T-helper 9 cell (primary cell): Measurements from ENCODE around the gene VAMP2.

Experiments used
- DNase-seq: peaks from one replicate; pipeline ENCODE4 v3.0.0-alpha.2; 2020

VAMP2 gene

DNA sequence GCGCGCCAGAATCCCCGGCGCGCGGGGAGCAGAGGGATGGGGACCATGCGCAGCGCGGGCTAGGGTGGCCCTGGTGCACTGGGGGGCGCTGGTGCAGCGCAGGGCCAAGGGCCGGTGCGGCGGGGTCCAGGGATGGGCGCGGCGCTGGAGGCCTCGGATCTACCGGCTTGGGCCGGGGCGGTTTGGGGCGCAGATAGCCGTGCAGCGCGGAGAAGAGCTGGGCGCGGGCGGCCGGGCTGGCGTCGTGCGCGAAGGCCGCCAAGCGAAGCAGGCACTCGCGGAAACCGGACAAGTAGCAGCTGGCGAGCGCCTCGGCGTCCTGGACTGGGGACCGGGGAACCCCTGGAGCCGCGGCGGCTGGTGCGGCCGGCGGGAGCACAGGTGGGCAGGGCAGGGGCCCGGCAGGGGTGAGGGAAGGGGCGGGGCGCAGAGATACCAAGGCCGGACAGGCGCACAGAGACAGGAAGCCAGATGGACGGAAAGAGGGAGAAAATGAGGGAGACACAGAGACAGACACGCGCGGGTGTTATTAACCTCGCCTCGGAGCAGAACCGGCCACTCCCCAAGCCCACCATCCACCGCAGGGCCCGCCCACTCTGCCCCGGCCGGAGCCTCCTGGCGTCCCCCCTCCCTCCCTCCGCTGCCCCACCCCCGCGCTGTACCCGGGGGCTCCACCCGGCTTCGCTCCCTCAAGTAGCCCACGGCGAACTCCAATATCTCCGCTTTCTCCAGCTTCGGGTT, 40.9 kb downstream of the VAMP2 start:
- no peak for DNase-seq

GRCh38 chr17:8121407-8121680, 41.4 kb downstream of the VAMP2 start:
- no peak for DNase-seq

- peak; percentile 53 for DNase-seq
Measured at GRCh38 chr17:8120520-8121406, 42.0 kb downstream of the VAMP2 start.

GRCh38 chr17:8119581-8120519, 42.9 kb downstream of the VAMP2 start:
- peak; percentile 59 for DNase-seq

DNA sequence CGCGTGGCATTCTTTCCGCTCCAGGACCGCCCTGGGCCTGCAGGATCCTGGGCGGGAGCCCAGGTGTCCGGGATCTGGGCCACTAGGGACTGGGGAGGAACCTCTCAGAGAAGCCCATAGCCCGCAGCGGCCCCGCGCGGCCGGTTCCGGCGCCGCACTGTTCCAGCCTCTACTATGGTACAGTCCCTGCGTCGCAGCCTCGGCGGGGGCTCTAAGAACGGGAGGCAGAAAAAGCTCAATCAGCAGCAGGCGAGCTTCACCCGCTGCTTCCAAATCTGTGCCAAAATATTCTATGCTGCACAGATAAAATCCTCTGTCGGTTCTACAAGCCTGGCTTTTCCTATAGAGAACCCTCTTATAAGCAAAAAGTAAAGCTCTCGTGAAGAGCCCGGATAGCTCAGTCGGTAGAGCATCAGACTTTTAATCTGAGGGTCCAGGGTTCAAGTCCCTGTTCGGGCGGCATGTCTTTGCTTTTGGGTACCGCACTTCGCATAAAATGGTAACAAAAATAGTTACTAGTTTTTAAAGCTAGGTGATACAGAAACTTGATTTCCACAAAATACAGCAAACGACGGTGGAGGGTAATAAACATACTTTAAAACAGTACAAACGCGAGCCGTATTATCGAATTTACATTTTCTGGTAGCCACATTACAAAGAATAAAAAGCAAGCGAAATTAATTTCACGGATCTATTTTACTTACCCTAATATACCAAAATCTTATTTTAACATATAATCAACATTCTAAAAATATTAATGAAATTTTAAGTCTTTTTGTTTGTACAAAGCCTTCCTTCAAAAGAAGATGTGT, 43.8 kb downstream of the VAMP2 start:
- DNase-seq, result peak; percentile 76

DNA sequence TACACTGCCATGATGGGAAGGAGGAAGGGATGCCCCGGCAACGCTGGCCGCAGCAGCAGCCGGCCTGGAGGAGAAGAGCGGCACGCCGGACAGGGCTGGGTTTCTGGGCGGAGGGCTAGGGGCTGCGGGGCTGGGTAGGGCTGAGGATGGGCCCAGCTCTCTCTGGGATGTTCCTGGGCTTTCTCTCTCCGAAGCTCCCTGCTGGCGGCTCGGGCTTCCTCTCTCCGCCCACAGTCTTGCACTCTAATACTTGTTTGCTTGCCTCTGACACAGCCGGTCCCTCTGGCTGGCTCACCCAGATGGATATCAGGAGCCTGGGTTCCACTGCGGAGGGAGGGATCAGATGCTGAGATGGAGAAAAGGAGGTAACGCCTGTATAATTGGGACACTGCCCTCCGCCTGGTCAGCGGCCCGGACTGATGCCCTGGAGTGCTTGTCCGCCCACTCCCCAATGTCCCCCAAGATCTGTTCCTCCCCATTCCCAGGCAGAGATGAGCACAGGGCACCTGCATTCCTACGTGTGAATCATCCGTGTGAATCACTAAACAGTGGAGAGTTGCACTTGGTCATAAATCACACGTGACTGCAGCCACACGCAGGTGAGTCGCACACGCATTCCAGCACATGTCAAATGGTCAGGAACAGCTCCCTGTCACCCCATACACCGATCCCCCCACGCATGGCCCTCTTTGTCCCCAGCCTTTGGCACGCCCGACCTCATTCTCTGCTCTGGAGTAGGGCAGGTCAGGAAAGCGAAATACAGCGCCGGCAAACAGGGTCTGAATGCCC, 44.6 kb downstream of the VAMP2 start, which contains the start of gene ALOXE3:
Gene ALOXE3, minus strand, starts transcription at position 535 of the 789 bp plus-strand sequence. Its CDS starts 524 bp downstream, at position 11.
- DNase-seq, result no peak

- no peak for DNase-seq
Measured at GRCh38 chr17:8117367-8117979, 45.3 kb downstream of the VAMP2 start.

- no peak for DNase-seq
Measured at GRCh38 chr17:8116776-8117175, 46.0 kb downstream of the VAMP2 start.

DNA sequence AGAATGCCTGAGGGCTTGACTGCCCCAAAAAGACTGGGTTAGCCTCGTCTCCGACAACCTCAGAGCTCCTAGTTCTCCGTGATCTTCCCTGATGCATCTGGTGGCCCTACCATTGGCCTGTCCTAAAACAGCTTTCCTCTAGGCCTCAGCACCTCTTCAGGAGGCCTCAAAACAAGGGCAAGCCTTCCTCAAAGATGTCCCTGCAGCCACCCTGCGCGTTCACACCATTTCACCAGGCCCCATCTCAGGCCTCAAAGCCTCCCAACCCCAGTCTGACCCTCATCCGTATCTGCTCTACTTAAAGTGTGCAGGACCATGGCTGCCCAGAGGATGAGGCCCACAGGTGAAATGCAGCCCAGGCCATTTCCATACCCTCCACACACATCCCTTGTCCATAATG, 51.8 kb downstream of the VAMP2 start:
- no peak for DNase-seq

GRCh38 chr17:8110456-8110804, 52.3 kb downstream of the VAMP2 start:
- no peak for DNase-seq

DNA sequence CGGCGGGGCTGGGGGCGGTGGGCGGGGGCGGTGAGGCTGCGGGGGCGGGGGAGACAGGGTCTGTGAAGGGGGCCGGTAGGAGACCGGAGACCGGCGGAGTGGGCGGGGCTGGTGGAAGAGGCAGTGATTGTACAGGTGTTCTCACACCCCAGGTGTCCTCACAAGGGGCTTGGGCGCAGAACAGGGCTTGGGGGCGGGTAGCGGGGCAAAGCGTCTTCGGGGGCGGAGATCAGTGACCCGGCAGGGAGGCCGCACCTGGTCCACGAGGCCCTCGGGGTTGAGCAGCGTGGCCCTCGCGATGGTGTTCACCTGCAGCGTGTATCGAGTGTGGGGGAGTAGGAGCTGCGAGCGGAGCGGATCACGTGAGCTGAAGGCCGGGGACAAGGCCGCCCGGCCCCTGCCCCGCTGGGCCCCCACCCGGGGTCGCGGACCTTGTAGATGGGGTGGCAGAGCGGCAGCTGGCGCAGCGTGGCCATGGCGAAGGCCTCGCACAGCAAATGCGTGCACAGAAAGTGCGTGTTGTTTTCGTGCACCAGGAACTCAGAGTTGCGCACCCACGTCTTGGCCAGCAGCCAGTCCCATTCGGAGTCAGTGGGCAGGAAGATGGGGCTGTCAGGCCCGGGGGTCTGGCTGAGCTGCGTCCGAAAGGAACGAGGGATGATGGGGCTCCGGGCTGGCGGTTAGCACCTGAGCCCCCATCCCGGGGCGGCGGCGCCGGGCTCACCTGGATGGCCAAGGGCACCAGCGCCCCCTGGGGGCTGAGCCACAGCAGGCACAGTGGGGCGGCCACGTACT, 52.9 kb downstream of the VAMP2 start:
- peak; percentile 84 for DNase-seq
